Heart left ventricle (tissue), 16 donors: ENCODE measurements around the gene ALDH3A1. TPM values are rescaled to one million over a fixed set of nuclear protein-coding genes. Genes with fewer than 3 reads are reported as not detected.
A peak's percentile ranks its signal among the peaks of the same experiment; 100 is the strongest.

Source experiments
- ATAC-seq, 4 donors: fragments of 200-7000 bp; cut with Tn5 transposase; one replicate each; pipeline ENCODE4 v1.9.1; 2020 to 2022; ENCODE audit warnings: moderate library complexity in 4 of 4, mild to moderate bottlenecking in 3 of 4, moderate number of reproducible peaks in 1 of 4
- DNase-seq, 5 donors: peaks; one replicate each; pipeline ENCODE4 v3.0.0-alpha.2; 2020
- H3K27ac ChIP-seq, 12 donors: fragments of 200-600 bp; sonication (generic) in 4 of 12; one replicate each; pipeline versions ENCODE4 v1.5.0 to v1.8.0; 2016 to 2022; ENCODE audit warnings: mild to moderate bottlenecking in 2 of 12
- H3K27me3 ChIP-seq, 9 donors: fragments of 200-600 bp; sonication (generic) in 2 of 9; one replicate each; pipeline versions ENCODE4 v1.5.1 to v1.8.0; 2016 to 2022; ENCODE audit warnings: mild to moderate bottlenecking in 3 of 9
- H3K36me3 ChIP-seq, 9 donors: fragments of 200-600 bp; sonication (generic) in 2 of 9; one replicate each; pipeline versions ENCODE4 v1.5.0 to v1.8.0; 2018 to 2022; ENCODE audit warnings: mild to moderate bottlenecking in 2 of 9
- H3K4me1 ChIP-seq, 12 donors: fragments of 200-600 bp; sonication (generic) in 4 of 12; one replicate each; pipeline versions ENCODE4 v1.5.0 to v1.8.0; 2016 to 2022; ENCODE audit warnings: mild to moderate bottlenecking in 3 of 12
- H3K4me3 ChIP-seq, 12 donors: fragments of 200-600 bp; sonication (generic) in 4 of 12; one replicate each; pipeline versions ENCODE4 v1.5.0 to v1.8.0; 2017 to 2022; ENCODE audit warnings: mild to moderate bottlenecking in 9 of 12, moderate library complexity in 4 of 12
- H3K9me3 ChIP-seq, 12 donors: fragments of 200-600 bp; sonication (generic) in 4 of 12; one replicate each; pipeline versions ENCODE4 v1.5.0 to v1.8.0; 2016 to 2022; ENCODE audit warnings: mild to moderate bottlenecking in 1 of 12
- POLR2A ChIP-seq, 2 donors: fragments of 450-650 bp; IDR thresholded peaks; one replicate each; pipeline ENCODE4 v1.6.1; 2017; ENCODE audit warnings: antibody characterized with exemption in 2 of 2, mild to moderate bottlenecking in 2 of 2, moderate library complexity in 2 of 2
- WGBS, 4 donors: extraction: QIAGEN DNeasy Blood & Tissue Kit in 2 of 4; methylation state at CpG; one replicate each; pipeline versions ENCODE4 v1.1.5 to v1.1.7; 2013 to 2018; 5-methylcytosine and 5-hydroxymethylcytosine counted together
- intact Hi-C, 10 donors: fragments of 100-400 bp; cut with DNase I; formaldehyde crosslinking; loops; one replicate each; pipeline versions ENCODE4 v1.11.1 to v1.14.2; 2022
- polyA plus RNA-seq, 2 donors: library from polyadenylated mRNA; stranded (reverse); fragments of 200-250 nt; gene quantifications; one replicate each; pipeline ENCODE4 v1.2.3, GENCODE V29; 2013
- total RNA-seq, 9 donors: library from RNA; depleted of rRNA in 2 of 9; stranded (reverse); fragments of >200 nt in 2 of 9; fragmentation: NEBNext Ultra II Directional in 3 of 9; extraction: Animal tissue kit (Norgen Biotek cat#: 25700) in 3 of 9; gene quantifications; one replicate each; pipeline versions ENCODE4 v1.1.0 to v1.2.4, GENCODE V29; 2016 to 2023
- TF ChIP-seq, protein P1 (sequence below), 12 donors: fragments of 200-600 bp; sonication (generic) in 4 of 12; IDR thresholded peaks; one replicate each; pipeline versions ENCODE4 v1.5.0 to v1.8.0; 2018 to 2022; ENCODE audit warnings: antibody characterized with exemption in 12 of 12, mild to moderate bottlenecking in 5 of 12
- donor health status: ischemic (EF 13 %, LVEDD 7.1; RV severe dilation, severe dysfunction).
- donor health status: healthy with polysubstance abuse.
- donor health status: DM: no; HTN: yes; CAD: no.
- donor health status: DM: no; HTN: no; CAD: no.
- donor health status: ischemic (EF 25% LVEDD 6.9; RV normal size, moderate dysfunction).
- donor health status: ischemic (EF 25% LVEDD 5.7; RV mildly dilated, moderate dysfunction).
- donor health status: healthy.
- donor health status: DM: yes; HTN: yes; CAD: no.
- donor health status: ischemic (EF 35%, LVEDD 5.7; RV mildly dilated, moderate dysfunction).
- donor health status: nonischemic (EF 11% LVEDD 7.7; RV severe dilation, severe dysfunction).
- donor health status: DM: yes; HTN: yes; CAD: no.
- donor health status: PGD.
- donor health status: ischemic (EF 29% LVEDD 5.4; RV normal size, mild dysfunction).
- donor health status: nonischemic (EF 23%, LVEDD 6.1; RV moderate dilation, normal function).

Gene ALDH3A1
- total and polyA plus RNA-seq, 11 donors, result 0.04 to 1.1 (median 0.31) TPM; not detected in 6

DNA sequence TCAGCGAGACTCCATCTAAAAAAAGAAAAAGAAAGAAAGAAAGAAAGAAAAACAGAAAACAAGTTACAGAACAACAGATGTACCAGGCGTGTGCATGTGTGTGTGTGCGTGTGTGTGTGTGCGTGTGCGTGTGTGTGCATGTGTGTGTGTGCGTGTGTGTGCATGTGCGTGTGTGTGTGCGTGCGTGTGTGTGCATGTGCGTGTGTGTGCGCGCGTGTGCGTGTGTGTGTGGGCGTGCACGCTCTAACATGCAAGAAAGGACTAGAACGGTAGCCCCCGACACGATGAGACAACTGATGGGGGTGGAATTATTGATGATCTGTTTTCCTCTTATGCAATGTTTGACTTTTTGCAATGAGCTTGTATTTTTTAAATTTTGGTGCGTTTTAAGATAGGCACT lies 1.6 kb downstream of the ALDH3A1 start:
- DNase-seq (no peak), ATAC-seq (no peak)
- Histone ChIP-seq H3K27ac (no peak overlapping the region), H3K27me3 (no peaks in the 10 kb centered on the region), H3K4me3 (no peak overlapping the region), H3K9me3 (no peaks in the 10 kb centered on the region), H3K36me3 (no peaks in the 10 kb centered on the region), H3K4me1 (peaks cover 0 to 13% (median 5%) of the 10 kb centered on the region in 12 donors)
- intact Hi-C loops, result loop anchor here in 2 of 10 donors (10.0 kb wide), 2 partner anchors 82 to 102 kb away; partner anchors contain the start of gene ALDH3A2 (in 1 of the 2)
- 82 to 94% (median 93%) methylated on average over 20 of the region's 20 CpGs for WGBS, 4 donors
- no peak for TF ChIP-seq POLR2A (IDR thresholded peaks at IDR 0.05)
- TF ChIP-seq, protein P1, sequence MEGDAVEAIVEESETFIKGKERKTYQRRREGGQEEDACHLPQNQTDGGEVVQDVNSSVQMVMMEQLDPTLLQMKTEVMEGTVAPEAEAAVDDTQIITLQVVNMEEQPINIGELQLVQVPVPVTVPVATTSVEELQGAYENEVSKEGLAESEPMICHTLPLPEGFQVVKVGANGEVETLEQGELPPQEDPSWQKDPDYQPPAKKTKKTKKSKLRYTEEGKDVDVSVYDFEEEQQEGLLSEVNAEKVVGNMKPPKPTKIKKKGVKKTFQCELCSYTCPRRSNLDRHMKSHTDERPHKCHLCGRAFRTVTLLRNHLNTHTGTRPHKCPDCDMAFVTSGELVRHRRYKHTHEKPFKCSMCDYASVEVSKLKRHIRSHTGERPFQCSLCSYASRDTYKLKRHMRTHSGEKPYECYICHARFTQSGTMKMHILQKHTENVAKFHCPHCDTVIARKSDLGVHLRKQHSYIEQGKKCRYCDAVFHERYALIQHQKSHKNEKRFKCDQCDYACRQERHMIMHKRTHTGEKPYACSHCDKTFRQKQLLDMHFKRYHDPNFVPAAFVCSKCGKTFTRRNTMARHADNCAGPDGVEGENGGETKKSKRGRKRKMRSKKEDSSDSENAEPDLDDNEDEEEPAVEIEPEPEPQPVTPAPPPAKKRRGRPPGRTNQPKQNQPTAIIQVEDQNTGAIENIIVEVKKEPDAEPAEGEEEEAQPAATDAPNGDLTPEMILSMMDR (IDR thresholded peaks at IDR 0.05), result no peak

DNA sequence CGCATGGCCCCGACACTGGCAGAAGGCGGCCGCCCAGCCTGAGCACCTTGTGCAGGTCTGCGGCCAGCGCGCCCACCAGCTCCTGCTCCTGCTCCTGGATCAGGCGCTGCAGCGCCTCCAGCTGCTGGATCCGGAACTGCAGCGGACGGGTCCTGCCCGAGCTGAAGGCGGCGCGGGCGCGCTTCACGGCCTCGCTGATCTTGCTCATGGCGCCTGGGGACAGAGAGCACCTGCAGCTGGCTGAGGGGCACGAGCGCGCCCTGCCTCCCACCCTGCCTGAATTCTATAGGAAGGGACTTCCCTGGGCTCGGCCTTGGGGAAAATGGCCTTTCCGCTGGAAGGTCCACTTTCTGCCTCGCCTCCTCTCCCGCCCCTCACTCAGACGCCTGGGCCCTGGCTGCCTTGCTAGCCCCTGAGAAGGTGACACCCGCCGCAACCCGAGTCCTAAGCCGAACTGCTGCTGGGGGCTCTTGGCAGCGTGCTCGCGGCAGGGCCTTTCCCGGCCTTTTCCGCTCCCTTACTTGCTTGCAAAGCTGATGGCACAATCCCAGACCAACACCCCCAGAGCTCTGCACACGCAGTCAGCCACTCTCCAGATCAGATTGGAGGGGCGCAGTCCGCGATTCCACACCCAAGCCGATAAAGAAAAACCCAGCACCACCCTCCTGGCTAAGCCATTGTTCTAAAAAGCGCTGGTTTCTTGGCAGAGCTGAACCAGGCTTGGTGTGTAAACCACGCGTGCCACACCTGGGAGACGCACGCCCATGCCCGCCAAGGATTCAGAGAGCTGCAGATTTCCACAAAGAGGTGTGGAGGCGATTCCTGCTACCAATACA lies 3.0 kb downstream of the ALDH3A1 start:
- no peaks in the 10 kb centered on the region for H3K27me3 ChIP-seq
- peaks cover 0 to 13% (median 5%) of the 10 kb centered on the region in 12 donors for H3K4me1 ChIP-seq
- 21 to 27% (median 25%) methylated on average over 28 to 50 of the region's 50 CpGs for WGBS, 4 donors
- peak overlapping the region; percentile 28 to 65 (median 60) for H3K4me3 ChIP-seq
- ATAC-seq, result peak; percentile 63 to 95 (median 86)
- H3K9me3 ChIP-seq, result no peaks in the 10 kb centered on the region
- no peaks in the 10 kb centered on the region for H3K36me3 ChIP-seq
- intact Hi-C loops, result loop anchor here in 2 of 10 donors (10.0 kb wide), 2 partner anchors 80 to 100 kb away; partner anchors contain the start of gene ALDH3A2 (in 1 of the 2)
- DNase-seq, result peak; percentile 85 to 94 (median 91)
- TF ChIP-seq, protein P1 (IDR thresholded peaks at IDR 0.05), result peak; percentile 85 to 96 (median 92)
- no peak for TF ChIP-seq POLR2A (IDR thresholded peaks at IDR 0.05)
- peak overlapping the region in 6 of 12 donors; percentile 32 to 64 (median 59) for H3K27ac ChIP-seq

DNA sequence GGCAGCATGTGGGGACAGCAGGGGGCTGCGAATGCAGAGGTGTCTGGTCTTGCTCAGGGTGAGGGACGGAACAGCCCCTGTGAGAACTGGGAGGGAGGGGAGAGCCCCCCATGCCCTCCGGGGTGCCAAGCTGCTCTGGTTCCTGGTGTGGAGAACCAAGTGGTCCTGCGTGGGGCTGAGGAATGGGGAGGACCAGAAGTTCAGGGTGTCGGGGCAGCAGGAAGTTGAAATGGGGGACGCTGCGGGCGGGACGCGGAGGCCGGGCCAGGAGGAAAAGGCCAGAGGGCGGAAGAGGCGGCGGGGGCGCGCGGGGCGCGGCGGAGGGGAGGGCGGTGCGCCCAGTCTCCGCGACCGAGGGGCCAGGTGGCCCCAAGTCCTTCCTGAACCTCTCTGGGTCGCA lies 3.6 kb downstream of the ALDH3A1 start:
- no peaks in the 10 kb centered on the region for H3K27me3 ChIP-seq
- no peaks in the 10 kb centered on the region for H3K36me3 ChIP-seq
- intact Hi-C loops, result loop anchor here in 2 of 10 donors (10.0 kb wide), 2 partner anchors 80 to 100 kb away; partner anchors contain the start of gene ALDH3A2 (in 1 of the 2)
- DNase-seq, result peak in 1 of 5 donors; percentile 36
- 9 to 16% (median 10%) methylated on average over 17 to 26 of the region's 26 CpGs for WGBS, 4 donors
- H3K4me3 ChIP-seq, result peak overlapping the region; percentile 28 to 65 (median 60)
- peak overlapping the region in 6 of 12 donors; percentile 32 to 64 (median 59) for H3K27ac ChIP-seq
- peak in 3 of 4 donors; percentile 25 to 51 (median 32) for ATAC-seq
- H3K9me3 ChIP-seq, result no peaks in the 10 kb centered on the region
- peaks cover 0 to 13% (median 5%) of the 10 kb centered on the region in 12 donors for H3K4me1 ChIP-seq
- TF ChIP-seq POLR2A (IDR thresholded peaks at IDR 0.05), result no peak
- TF ChIP-seq, protein P1 (IDR thresholded peaks at IDR 0.05), result no peak
